ENCODE results near the gene NUTM2B. TPM values are rescaled to one million over a fixed set of nuclear protein-coding genes. Genes with fewer than 3 reads are reported as not detected.
A peak's percentile ranks its signal among the peaks of the same experiment; 100 is the strongest.
"Not testable (repeated sequence)": the region's sequence is repeated elsewhere in the genome, so short reads cannot be mapped to it uniquely, and the experiment has no call there.

The NUTM2B gene
- 1 to 10 TPM in 1 of 6 donors, under 1 TPM in 5; 0.51 to 1.3 (median 0.85) TPM for total RNA-seq
- polyA plus RNA-seq, result 1 to 10 TPM; 1.3 to 4.6 TPM

GRCh38 chr10:79702927-79703326, at the start of gene NUTM2B:
NUTM2B (plus strand) TSS chr10:79703227; CDS start chr10:79703610, 383 bp downstream.
- H3K4me3 ChIP-seq; FAIRE-seq; intact Hi-C loops (cut with DNase I); H3K36me3 ChIP-seq; H3K4me1 ChIP-seq; H3K27me3 ChIP-seq; H3K9me3 ChIP-seq; DNase-seq; H3K27ac ChIP-seq; ATAC-seq: not testable (repeated sequence)
- 78% methylated on average over 1 of the region's 3 CpGs; no CpG with 5 or more reads in 1 of the 2 donors for WGBS, 2 donors

- H3K27me3 ChIP-seq; intact Hi-C loops (cut with DNase I); ATAC-seq; H3K36me3 ChIP-seq; DNase-seq; H3K9me3 ChIP-seq; H3K4me3 ChIP-seq; H3K4me1 ChIP-seq; FAIRE-seq; H3K27ac ChIP-seq: not testable (repeated sequence)
These were observed 39.7 kb upstream of the NUTM2B start for GRCh38 chr10:79663287-79663686.

GRCh38 chr10:79664686-79665085, 38.3 kb upstream of the NUTM2B start:
- H3K9me3 ChIP-seq; DNase-seq; H3K36me3 ChIP-seq; H3K4me1 ChIP-seq; ATAC-seq; H3K27me3 ChIP-seq; H3K27ac ChIP-seq; intact Hi-C loops (cut with DNase I); H3K4me3 ChIP-seq; FAIRE-seq: not testable (repeated sequence)
- WGBS, 2 donors, result 74 to 93% methylated on average over 4 of the region's 4 CpGs

- ATAC-seq; intact Hi-C loops (cut with DNase I); H3K9me3 ChIP-seq; DNase-seq; H3K27me3 ChIP-seq; H3K4me1 ChIP-seq; H3K27ac ChIP-seq; H3K4me3 ChIP-seq; FAIRE-seq; H3K36me3 ChIP-seq: not testable (repeated sequence)
- whole genome bisulfite sequencing, 2 donors, result 40 to 70% methylated on average over 1 of the region's 1 CpG
These were observed 33.7 kb upstream of the NUTM2B start for GRCh38 chr10:79669248-79669788.

GRCh38 chr10:79674878-79675277, 28.1 kb upstream of the NUTM2B start:
- ATAC-seq; H3K4me1 ChIP-seq; H3K27ac ChIP-seq; intact Hi-C loops (cut with DNase I); DNase-seq; H3K27me3 ChIP-seq; H3K4me3 ChIP-seq; H3K9me3 ChIP-seq; FAIRE-seq; H3K36me3 ChIP-seq: not testable (repeated sequence)
- 86 to 90% methylated on average over 2 of the region's 2 CpGs for WGBS, 2 donors

- 84 to 86% methylated on average over 18 to 20 of the region's 20 CpGs for WGBS, 2 donors
- H3K27me3 ChIP-seq; H3K27ac ChIP-seq; ATAC-seq; intact Hi-C loops (cut with DNase I); H3K36me3 ChIP-seq; FAIRE-seq; H3K4me1 ChIP-seq; H3K4me3 ChIP-seq; H3K9me3 ChIP-seq: not testable (repeated sequence)
- DNase-seq, result peak in 1 of 6 donors; percentile 38
These were observed 19.8 kb upstream of the NUTM2B start for GRCh38 chr10:79683026-79683883.

- WGBS, 2 donors, result 88 to 95% methylated on average over 39 to 41 of the region's 41 CpGs
- intact Hi-C loops (cut with DNase I); ATAC-seq: not testable (repeated sequence)
These were observed 18.9 kb upstream of the NUTM2B start for GRCh38 chr10:79683884-79684720.

GRCh38 chr10:79685044-79685685, 17.9 kb upstream of the NUTM2B start:
- ATAC-seq (peak in 3 of 4 donors; percentile 60 to 70 (median 65)), DNase-seq (peak in 5 of 6 donors; percentile 33 to 64 (median 53))
- intact Hi-C loops (cut with DNase I); H3K27me3 ChIP-seq; H3K4me3 ChIP-seq; H3K4me1 ChIP-seq; H3K27ac ChIP-seq; FAIRE-seq; H3K9me3 ChIP-seq; H3K36me3 ChIP-seq: not testable (repeated sequence)
- WGBS, 2 donors, result 82 to 87% methylated on average over 19 to 21 of the region's 21 CpGs

More at GRCh38 chr10:79683884-79684720, 18.9 kb upstream of the NUTM2B start:
- DNase-seq, result peak in 1 of 6 donors; percentile 47
- not testable (repeated sequence) for H3K4me3 ChIP-seq, H3K36me3 ChIP-seq, FAIRE-seq, H3K27ac ChIP-seq, H3K27me3 ChIP-seq, H3K9me3 ChIP-seq, H3K4me1 ChIP-seq

- H3K27ac ChIP-seq; H3K27me3 ChIP-seq; H3K4me1 ChIP-seq; H3K36me3 ChIP-seq; H3K9me3 ChIP-seq; H3K4me3 ChIP-seq; FAIRE-seq; intact Hi-C loops (cut with DNase I); ATAC-seq: not testable (repeated sequence)
- WGBS, 2 donors, result 88 to 92% methylated on average over 4 of the region's 4 CpGs
- peak in 1 of 6 donors; percentile 25 for DNase-seq
These were observed 16.4 kb upstream of the NUTM2B start for GRCh38 chr10:79686595-79686994.

- H3K36me3 ChIP-seq; ATAC-seq; intact Hi-C loops (cut with DNase I); H3K9me3 ChIP-seq; H3K27me3 ChIP-seq; H3K4me1 ChIP-seq; DNase-seq; H3K4me3 ChIP-seq; FAIRE-seq; H3K27ac ChIP-seq: not testable (repeated sequence)
- 83 to 89% methylated on average over 6 of the region's 6 CpGs for WGBS, 2 donors
These were observed 15.4 kb upstream of the NUTM2B start for GRCh38 chr10:79687406-79688150.

- H3K4me1 ChIP-seq; intact Hi-C loops (cut with DNase I); FAIRE-seq; H3K9me3 ChIP-seq; H3K36me3 ChIP-seq; DNase-seq; H3K4me3 ChIP-seq; H3K27me3 ChIP-seq; ATAC-seq; H3K27ac ChIP-seq: not testable (repeated sequence)
- 92 to 94% methylated on average over 4 of the region's 4 CpGs for WGBS, 2 donors
These were observed 14.2 kb upstream of the NUTM2B start for GRCh38 chr10:79688798-79689197.

Measured in pancreas (tissue), 10 donors.